Epithelial cell of prostate (primary cell): ENCODE results near the gene ASXL1.
"Not testable (repeated sequence)": the region's sequence is repeated elsewhere in the genome, so short reads cannot be mapped to it uniquely, and the experiment has no call there.

Experiments used
- DNase-seq: peaks from one replicate; pipeline ENCODE4 v3.0.0-alpha.2; 2011; ENCODE audit warnings: low read depth, low spot score
- H3K27ac ChIP-seq: fragments of 450-650 bp; 2 replicates; pipeline ENCODE4 v1.5.1; 2017; ENCODE audit warnings: mild to moderate bottlenecking

The ASXL1 gene

DNA sequence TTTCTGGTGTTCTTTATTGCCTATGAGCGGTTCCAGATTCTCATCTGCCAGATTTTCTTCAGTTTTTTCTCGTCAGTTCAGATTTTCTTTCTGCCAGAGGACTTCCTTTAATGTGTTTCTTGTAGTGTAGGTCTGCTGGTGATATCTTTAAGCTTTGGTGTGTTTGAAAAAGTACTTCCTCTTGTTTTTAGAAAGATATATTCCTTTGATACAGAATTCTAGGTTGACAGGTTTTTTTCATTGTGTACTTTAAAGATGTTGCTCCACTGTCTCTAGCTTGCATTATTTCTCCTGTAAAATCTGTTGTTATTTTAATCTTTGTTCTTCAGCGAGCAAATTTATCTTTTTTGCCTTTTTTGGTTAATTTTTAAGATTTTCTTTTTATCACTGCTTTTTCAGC lies 36.9 kb downstream of the ASXL1 start:
- H3K27ac ChIP-seq = no peak overlapping the region
- no peak for DNase-seq

DNA sequence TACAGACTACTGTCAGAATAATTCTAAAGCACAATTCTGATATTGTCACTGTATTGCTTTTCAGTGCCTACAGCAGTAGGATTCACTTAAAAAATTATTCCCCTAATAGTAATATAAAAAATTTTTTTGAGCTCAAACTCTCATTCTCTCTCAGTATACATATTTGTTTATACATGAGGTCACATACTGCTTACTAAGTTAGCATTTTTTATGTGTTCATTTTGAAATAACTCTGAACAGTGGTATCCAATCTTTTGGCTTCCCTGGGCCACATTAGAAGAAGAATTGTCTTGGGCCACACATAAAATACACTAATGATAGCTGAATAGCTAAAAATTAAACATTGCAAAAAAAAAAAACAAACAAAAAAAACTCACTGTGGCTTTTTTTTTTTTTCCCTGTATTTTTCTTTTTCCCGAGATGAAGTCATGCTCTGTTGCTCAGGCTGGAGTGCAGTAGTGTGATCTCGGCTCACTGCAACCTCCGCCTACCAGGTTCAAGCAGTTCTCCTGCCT lies 38.6 kb downstream of the ASXL1 start:
- no peak overlapping the region for H3K27ac ChIP-seq
- no peak for DNase-seq

DNA sequence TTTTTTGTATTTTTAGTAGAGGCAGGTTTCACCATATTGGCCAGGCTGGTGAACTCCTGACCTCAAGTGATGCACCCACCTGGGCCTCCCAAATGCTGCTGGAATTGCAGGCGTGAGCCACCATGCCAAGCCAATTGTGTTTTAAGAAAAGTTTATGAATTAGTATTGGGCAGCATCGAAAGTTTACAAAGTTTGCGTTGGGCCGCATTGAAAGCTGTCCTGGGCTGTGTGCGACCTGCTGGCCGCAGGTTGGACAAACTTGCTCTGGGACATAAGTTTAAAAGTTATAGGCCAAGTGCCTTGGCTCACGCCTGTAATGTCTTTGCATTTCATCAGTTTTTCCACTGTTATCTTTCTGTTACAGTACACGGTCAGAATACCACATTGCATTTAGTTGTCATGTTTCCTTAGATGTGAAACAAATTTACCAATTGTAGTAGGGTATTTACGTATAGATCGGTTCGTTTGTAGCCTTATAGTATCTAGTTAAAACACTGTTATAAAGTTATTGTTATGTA lies 39.5 kb downstream of the ASXL1 start:
- DNase-seq = no peak
- H3K27ac ChIP-seq = no peak overlapping the region

DNA sequence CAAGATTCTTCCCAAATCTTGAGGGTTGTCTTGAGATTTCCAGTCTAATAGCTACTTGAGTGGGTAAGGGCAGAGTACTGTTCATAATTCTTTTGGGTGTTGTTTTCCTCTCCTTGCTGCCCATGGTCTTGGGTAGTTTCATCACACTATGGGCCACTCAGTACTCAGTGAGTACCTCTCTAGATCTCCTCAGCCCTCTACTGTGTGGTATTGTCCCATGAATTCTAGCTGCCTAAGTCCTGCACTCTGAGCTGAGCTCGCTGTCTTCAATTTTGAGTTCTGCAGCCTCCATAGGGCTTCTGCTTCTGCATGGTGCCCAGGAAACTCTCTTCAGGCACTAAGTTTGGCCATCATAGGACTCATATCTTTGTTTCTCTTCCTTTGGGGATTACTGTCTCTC lies 42.3 kb downstream of the ASXL1 start:
- no peak for DNase-seq
- H3K27ac ChIP-seq = no peak overlapping the region

DNA sequence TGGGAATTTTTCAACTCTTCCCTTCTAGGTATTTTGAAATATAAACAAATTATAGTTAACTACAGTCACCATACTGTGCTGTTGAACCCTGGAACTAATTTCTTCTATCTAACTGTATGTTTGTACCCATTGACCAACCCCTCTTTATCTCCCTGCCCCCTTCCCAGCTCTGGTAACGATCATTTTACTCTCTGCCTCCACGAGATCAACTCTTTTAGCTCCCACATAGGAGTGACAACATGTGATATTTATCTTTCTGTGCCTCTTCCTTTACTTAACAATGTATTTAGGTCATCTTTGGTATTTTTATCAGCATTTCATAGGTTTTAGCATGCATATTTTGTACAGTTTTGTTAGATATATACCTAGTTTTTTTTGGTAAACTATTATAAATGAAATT lies 45.9 kb downstream of the ASXL1 start:
- DNase-seq = no peak

DNA sequence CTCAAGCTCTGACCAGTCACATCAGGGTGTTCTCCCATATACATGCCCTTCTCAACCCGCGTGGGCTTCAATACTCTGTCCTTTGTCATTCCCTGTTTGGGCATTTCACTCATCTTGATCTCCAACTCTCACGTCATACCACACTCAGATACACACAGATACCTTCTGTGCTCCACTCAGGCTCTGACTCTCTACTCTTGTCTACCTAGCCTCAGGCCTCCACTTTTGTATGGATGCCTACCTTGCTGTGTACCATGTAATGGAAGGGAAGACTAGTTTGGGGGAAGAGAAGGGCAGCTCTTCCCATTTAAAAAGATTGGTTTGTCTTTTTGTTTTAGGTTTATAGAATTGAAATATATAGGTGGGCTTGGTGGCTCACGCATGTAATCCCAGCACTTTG lies 48.6 kb downstream of the ASXL1 start:
- DNase-seq = no peak
- no peak overlapping the region for H3K27ac ChIP-seq

More for the DNA sequence above, 45.9 kb downstream of the ASXL1 start:
- no peak overlapping the region for H3K27ac ChIP-seq

DNA sequence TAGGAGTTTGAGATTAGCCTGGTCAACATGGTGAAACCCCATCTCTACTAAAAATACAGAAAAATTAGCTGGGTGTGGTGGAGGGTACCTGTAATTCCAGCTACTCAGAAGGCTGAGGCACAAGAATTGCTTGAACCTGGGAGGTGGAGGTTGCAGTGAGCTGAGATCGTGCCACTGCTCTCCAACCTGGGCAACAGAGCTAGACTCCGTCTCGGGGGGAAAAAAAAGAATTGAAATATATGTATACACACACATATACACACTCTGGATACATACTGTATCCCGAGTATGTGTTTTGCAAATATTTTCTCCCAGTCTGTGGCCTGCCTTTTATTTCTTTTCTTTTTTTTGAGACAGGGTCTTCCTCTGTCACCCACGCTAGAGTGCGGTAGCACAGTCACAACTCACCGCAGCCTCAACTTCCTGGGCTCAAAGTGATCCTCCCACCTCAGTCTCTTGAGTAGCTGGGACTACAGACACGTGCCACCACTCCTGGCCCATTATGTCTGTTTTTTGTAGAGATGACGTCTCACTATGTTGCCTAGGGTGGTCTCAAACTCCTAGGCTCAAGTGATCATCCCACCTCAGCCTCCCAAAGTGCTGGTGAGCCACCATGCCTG lies 49.1 kb downstream of the ASXL1 start:
- H3K27ac ChIP-seq, DNase-seq: not testable (repeated sequence)

DNA sequence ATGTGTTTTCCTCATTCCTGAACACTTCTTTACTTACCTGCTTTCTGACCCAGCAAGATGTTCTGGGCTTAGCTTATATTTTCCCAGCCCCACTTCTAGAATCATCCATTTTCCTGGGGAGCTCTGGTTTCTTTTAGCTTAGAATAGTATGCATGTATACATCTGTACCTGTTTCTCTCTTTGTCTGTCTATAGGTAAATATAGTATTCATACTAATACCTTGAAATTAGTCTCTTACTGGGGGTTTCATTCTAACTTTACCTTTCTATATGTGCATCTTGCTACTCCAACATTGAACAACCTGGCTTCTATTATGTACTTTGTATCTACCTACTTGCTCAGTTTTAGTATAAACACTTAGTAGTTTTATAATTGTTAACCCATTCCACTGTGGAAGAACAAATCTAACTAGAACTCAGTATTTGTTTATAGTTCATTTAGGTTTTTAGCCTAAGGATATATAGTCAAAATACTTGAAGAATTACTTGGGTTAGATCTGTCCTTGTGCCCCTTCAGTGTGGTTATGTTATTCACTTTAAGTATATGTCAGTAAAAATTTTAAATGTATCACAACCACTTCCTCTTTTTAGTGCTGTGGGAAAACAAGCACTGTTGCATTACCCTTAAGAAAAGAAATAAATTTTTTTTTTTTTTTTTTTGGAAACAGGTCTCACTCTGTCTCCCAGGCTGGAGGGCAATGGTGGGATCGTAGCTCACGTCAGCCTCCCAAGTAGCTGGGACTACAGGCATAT lies 54.0 kb downstream of the ASXL1 start:
- H3K27ac ChIP-seq = no peak overlapping the region

DNA sequence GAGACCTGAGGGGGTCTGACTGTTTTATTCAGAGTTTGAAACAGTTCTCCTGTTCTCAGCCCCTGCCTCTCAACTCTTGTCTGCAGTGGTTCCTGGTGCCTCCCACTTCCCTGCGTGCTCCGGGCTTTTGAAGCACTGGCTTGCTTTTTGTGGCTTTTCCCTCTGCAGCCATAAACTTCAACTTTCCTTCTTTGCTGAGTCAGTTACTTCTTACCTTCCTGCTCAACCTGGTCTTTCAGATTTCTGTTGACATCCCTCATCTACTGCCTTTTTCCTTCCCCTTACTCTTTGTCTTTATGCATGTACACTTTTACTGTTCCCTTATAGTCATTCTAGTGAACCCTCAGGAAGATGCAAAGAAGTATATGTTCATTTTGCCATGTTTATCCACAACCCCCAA lies 57.4 kb downstream of the ASXL1 start:
- no peak overlapping the region for H3K27ac ChIP-seq

More for the DNA sequence above, 54.0 kb downstream of the ASXL1 start:
- DNase-seq = no peak

DNA sequence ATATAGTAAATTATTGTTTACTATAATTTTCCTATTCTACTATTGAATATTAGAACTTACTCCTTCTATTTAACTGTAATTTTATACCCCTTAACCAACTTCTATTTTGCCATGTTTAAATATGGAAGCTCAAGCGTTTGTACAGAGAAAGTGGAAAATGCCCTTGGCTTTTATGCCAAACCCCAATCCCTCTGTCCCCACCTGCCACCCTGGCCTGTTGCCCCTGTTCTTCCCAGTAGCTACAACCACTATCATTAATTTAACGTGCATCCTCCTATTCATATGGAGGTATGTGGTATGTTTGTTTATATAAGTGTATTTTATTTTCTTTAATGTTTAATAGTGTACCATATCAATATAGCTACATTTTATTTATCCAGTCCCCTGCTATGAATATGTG lies 58.1 kb downstream of the ASXL1 start:
- no peak overlapping the region for H3K27ac ChIP-seq
- DNase-seq = no peak

More for the DNA sequence above, 57.4 kb downstream of the ASXL1 start:
- DNase-seq = no peak

DNA sequence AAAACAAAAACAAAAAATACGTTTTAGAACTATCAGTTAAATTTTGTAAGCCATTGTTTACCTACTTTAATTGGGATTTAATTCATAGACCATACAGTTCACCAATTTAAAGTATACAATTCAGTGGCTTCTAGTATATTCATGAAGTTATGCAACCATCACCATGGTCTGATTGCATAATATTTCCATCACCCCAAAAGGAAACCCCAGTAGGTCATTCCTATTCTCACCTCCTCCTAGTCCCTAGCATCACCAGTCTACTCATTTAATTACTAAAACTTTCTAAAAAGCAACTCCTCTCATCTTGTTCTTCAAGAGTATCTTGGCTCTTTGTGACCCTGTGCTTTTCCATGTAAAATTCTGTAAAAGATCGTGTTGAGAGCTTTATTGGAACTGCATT lies 60.2 kb downstream of the ASXL1 start:
- no peak overlapping the region for H3K27ac ChIP-seq
- no peak for DNase-seq

DNA sequence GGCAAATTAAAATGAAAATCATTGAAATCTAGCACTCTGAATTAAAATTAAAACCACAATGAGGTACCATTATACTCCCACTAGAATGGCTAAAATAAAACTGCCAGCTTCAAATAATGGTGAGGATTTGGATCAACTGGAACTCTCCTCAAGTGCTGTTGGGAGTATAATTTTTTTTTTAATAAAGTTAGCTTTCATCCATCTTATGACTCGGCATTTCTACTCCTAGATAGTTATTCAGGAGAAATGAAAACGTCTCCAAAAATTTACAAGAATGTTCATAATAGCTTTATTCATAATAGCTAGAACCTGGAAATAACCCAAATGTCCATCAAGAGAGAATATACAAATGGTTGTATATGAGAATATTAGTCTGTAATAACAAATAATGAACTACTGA lies 63.2 kb downstream of the ASXL1 start:
- no peak overlapping the region for H3K27ac ChIP-seq
- DNase-seq = no peak

DNA sequence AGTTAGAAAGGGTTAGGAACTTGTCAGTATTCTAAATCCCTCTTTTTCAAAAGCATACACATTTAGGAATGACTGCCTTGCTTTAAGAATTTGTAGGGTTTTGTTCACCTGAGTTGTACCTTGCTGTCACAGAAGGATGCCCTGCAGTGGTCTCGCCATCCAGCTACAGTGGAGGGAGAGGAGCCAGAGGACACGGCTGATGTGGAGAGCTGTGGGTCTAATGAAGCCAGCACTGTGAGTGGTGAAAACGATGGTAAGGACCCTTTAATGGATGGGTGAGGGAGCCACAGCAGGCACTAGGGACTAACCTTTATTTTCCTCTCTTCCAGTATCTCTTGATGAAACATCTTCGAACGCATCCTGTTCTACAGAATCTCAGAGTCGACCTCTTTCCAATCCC lies 69.9 kb downstream of the ASXL1 start:
- H3K27ac ChIP-seq = no peak overlapping the region
- no peak for DNase-seq

DNA sequence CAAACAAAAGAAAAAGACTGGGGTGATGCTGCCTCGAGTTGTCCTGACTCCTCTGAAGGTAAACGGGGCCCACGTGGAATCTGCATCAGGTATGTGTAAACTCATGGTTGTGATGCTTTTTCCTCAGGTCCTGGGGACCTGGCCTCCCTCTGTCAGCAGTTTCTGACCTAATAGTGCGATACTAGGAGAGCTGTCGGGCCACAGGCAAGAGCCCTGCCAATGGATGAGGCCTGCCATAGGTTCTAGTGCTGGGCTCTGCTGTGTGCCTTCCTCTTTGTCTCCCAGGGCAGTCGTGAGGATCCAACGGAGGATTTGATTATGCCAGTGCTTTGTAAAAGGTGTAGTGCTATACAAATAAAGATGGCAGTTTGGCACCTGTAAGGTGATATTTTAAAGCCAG lies 71.2 kb downstream of the ASXL1 start:
- no peak overlapping the region for H3K27ac ChIP-seq
- DNase-seq = no peak

DNA sequence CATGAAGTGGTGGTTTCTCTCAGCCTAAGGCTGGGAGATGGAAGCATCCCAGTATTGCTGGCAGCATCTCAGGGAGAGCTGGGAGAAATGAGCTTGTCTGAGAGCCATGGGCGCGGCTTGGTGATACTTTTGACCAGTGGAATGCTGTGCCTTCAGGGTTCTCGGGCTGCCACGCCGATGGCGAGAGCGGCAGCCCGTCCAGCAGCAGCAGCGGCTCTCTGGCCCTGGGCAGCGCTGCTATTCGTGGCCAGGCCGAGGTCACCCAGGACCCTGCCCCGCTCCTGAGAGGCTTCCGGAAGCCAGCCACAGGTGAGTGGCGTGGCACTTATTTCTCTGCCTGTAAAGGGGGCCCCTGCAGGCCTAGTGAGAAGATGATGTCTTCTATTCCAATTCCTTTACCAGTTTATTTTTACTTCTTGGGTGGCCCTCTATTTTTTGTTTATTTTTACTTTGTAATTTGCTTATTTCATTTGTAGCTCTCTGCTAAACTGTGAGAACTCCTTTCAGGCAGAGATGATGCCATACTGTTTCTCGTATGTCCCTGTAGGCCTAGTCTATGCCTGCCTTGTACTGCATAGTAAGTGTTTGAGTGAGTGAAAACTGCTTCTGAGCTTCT lies 71.7 kb downstream of the ASXL1 start:
- DNase-seq = no peak
- H3K27ac ChIP-seq = no peak overlapping the region

DNA sequence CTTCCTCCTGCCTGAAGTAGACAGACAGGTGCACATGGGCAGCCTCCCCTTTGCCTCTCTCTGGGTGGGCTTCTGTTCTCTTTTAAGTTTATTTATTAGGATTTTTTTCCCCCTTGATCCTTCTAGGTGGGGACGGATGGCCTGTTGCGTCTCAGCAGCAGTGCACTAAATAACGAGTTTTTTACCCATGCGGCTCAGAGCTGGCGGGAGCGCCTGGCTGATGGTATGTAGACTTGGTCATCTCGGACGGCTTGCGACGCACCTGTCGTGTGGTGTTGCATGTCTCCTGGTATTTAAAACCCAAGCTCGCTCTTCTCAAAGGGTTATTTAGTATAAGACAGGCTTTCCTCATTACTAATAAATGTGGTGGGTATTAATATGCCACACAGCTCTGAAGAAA lies 73.3 kb downstream of the ASXL1 start:
- DNase-seq = no peak
- no peak overlapping the region for H3K27ac ChIP-seq

DNA sequence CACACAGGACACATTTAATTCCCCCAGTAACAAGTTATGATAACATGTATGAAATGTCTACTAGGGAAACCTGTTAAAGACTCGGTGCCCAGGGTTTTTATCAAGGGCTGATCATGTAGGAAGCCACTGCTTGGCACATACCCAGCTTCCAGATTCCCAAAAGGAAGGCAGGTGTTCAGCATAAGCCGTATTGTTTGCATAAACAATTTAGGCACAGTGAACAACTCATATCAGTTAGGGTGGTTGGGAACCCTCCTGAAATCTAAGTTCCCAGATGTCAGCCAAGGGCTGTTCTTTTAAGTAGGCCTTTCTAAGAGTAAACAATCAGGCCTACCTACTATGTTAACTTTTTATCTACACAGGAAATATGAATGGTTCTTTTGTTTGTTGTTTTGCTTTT lies 74.1 kb downstream of the ASXL1 start:
- H3K27ac ChIP-seq = no peak overlapping the region
- DNase-seq = no peak

DNA sequence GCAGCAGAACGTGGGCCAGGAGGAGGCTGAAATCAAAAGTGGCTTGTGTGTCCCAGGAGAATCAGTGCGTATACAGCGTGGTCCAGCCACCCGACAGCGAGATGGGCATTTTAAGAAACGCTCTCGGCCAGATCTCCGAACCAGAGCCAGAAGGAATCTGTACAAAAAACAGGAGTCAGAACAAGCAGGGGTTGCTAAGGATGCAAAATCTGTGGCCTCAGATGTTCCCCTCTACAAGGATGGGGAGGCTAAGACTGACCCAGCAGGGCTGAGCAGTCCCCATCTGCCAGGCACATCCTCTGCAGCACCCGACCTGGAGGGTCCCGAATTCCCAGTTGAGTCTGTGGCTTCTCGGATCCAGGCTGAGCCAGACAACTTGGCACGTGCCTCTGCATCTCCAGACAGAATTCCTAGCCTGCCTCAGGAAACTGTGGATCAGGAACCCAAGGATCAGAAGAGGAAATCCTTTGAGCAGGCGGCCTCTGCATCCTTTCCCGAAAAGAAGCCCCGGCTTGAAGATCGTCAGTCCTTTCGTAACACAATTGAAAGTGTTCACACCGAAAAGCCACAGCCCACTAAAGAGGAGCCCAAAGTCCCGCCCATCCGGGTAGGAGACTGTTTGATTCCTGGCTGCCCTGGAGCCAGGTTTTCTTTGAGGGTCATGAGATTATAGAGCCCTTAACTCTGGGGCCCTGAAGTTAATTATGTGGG lies 75.3 kb downstream of the ASXL1 start:
- H3K27ac ChIP-seq = no peak overlapping the region
- DNase-seq = no peak

DNA sequence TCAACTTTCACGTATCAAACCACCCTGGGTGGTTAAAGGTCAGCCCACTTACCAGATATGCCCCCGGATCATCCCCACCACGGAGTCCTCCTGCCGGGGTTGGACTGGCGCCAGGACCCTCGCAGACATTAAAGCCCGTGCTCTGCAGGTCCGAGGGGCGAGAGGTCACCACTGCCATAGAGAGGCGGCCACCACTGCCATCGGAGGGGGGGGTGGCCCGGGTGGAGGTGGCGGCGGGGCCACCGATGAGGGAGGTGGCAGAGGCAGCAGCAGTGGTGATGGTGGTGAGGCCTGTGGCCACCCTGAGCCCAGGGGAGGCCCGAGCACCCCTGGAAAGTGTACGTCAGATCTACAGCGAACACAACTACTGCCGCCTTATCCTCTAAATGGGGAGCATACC lies 76.3 kb downstream of the ASXL1 start:
- DNase-seq = no peak
- no peak overlapping the region for H3K27ac ChIP-seq

DNA sequence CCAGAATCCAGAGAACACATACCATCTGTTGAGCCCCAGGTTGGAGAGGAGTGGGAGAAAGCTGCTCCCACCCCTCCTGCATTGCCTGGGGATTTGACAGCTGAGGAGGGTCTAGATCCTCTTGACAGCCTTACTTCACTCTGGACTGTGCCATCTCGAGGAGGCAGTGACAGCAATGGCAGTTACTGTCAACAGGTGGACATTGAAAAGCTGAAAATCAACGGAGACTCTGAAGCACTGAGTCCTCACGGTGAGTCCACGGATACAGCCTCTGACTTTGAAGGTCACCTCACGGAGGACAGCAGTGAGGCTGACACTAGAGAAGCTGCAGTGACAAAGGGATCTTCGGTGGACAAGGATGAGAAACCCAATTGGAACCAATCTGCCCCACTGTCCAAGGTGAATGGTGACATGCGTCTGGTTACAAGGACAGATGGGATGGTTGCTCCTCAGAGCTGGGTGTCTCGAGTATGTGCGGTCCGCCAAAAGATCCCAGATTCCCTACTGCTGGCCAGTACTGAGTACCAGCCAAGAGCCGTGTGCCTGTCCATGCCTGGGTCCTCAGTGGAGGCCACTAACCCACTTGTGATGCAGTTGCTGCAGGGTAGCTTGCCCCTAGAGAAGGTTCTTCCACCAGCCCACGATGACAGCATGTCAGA lies 77.4 kb downstream of the ASXL1 start:
- DNase-seq = no peak
- no peak overlapping the region for H3K27ac ChIP-seq
